ENCODE data around the gene CYP4F12.

GRCh38 chr19:15715642-15716041 is 42.8 kb downstream of the CYP4F12 start:
- TF ChIP-seq, protein P1, sequence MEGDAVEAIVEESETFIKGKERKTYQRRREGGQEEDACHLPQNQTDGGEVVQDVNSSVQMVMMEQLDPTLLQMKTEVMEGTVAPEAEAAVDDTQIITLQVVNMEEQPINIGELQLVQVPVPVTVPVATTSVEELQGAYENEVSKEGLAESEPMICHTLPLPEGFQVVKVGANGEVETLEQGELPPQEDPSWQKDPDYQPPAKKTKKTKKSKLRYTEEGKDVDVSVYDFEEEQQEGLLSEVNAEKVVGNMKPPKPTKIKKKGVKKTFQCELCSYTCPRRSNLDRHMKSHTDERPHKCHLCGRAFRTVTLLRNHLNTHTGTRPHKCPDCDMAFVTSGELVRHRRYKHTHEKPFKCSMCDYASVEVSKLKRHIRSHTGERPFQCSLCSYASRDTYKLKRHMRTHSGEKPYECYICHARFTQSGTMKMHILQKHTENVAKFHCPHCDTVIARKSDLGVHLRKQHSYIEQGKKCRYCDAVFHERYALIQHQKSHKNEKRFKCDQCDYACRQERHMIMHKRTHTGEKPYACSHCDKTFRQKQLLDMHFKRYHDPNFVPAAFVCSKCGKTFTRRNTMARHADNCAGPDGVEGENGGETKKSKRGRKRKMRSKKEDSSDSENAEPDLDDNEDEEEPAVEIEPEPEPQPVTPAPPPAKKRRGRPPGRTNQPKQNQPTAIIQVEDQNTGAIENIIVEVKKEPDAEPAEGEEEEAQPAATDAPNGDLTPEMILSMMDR (IDR thresholded peaks at IDR 0.05): no peak
- TF ChIP-seq ZFX (IDR thresholded peaks at IDR 0.05; ENCODE audit: borderline replicate concordance): no peak

Data from 22Rv1 (cell line).